Neural cell (in vitro differentiated cells): ENCODE measurements around the gene OGFOD3. TPM values are rescaled to one million over a fixed set of nuclear protein-coding genes. Genes with fewer than 3 reads are reported as not detected.

Experiments used
- H2AFZ ChIP-seq: fragments of 200-600, 300-800 bp; sonication (generic), shearing (Covaris generic); 2 replicates; pipeline ENCODE4 v1.6.0; 2014; ENCODE audit warnings: low read depth, mild to moderate bottlenecking, antibody characterized with exemption, low read length, moderate library complexity
- H3F3A ChIP-seq: fragments of 200-600 bp; shearing (Covaris generic); 2 replicates; pipeline ENCODE4 v1.6.1; 2016; ENCODE audit warnings: mild to moderate bottlenecking, moderate library complexity, mixed read lengths, antibody characterized with exemption, low read length; ENCODE audit not compliant: insufficient read depth, poor library complexity, severe bottlenecking
- H3K27ac ChIP-seq: fragments of 200-600, 300-800 bp; sonication (generic), shearing (Covaris generic); 2 replicates; pipeline ENCODE4 v1.5.1; 2014; ENCODE audit warnings: mild to moderate bottlenecking, low read length, moderate library complexity
- H3K27me3 ChIP-seq: fragments of 300-800, 200-600 bp; sonication (generic), shearing (Covaris generic); 2 replicates; pipeline ENCODE4 v1.6.0; 2014; ENCODE audit warnings: mild to moderate bottlenecking, low read depth, low read length, moderate library complexity; ENCODE audit not compliant: insufficient read depth
- H3K36me3 ChIP-seq: fragments of 300-800, 200-600 bp; sonication (generic), shearing (Covaris generic); 2 replicates; pipeline ENCODE4 v1.5.1; 2014; ENCODE audit warnings: mild to moderate bottlenecking, antibody characterized with exemption, low read length, moderate library complexity; ENCODE audit not compliant: insufficient read depth
- H3K4me2 ChIP-seq: fragments of 300-800, 200-600 bp; sonication (generic), shearing (Covaris generic); 2 replicates; pipeline ENCODE4 v1.6.0; 2014; ENCODE audit warnings: mild to moderate bottlenecking, low read length
- H3K4me3 ChIP-seq: fragments of 300-800, 200-600 bp; sonication (generic), shearing (Covaris generic); 2 replicates; pipeline ENCODE4 v1.5.1; 2014; ENCODE audit warnings: mild to moderate bottlenecking, low read length, moderate library complexity
- H3K79me2 ChIP-seq: fragments of 200-600 bp; shearing (Covaris generic); replicated peaks from 2 replicates; pipeline ENCODE4 v1.6.0; 2014; ENCODE audit warnings: mild to moderate bottlenecking, low read length, moderate library complexity; ENCODE audit not compliant: insufficient read depth
- H3K9ac ChIP-seq: fragments of 300-800, 200-600 bp; sonication (generic), shearing (Covaris generic); 2 replicates; pipeline ENCODE4 v1.6.1; 2016; ENCODE audit warnings: mild to moderate bottlenecking, low read length, mixed read lengths
- H3K9me2 ChIP-seq: fragments of 200-600 bp; shearing (Covaris generic); 2 replicates; pipeline ENCODE4 v1.6.1; 2016; ENCODE audit warnings: mild to moderate bottlenecking, low read length, mixed read lengths; ENCODE audit not compliant: insufficient read depth
- H3K9me3 ChIP-seq: fragments of 200-600, 300-800 bp; sonication (generic), shearing (Covaris generic); 2 replicates; pipeline ENCODE4 v1.6.1; 2016; ENCODE audit warnings: mild to moderate bottlenecking, mixed run types, low read length, moderate library complexity, mixed read lengths
- H4K20me1 ChIP-seq: fragments of 200-600 bp; shearing (Covaris generic); 2 replicates; pipeline ENCODE4 v1.6.1; 2016; ENCODE audit warnings: mild to moderate bottlenecking, mixed run types; ENCODE audit not compliant: insufficient read depth
- EP300 ChIP-seq: fragments of 450-650 bp; conservative IDR thresholded peaks from 2 replicates; pipeline ENCODE4 v1.6.1; 2014; ENCODE audit warnings: antibody characterized with exemption, mild to moderate bottlenecking, moderate library complexity; ENCODE audit not compliant: poor library complexity, severe bottlenecking
- EZH2 ChIP-seq: fragments of 200-600, 300-800 bp; shearing (Covaris generic), sonication (generic); IDR thresholded peaks from 2 replicates; pipeline ENCODE4 v1.6.1; 2014; ENCODE audit warnings: antibody characterized with exemption, low read length, borderline replicate concordance, mild to moderate bottlenecking; ENCODE audit not compliant: insufficient read depth, poor library complexity, severe bottlenecking
- MXI1 ChIP-seq: fragments of 450-650 bp; conservative IDR thresholded peaks from 2 replicates; pipeline ENCODE4 v1.6.1; 2014; ENCODE audit warnings: antibody characterized with exemption, mild to moderate bottlenecking; ENCODE audit not compliant: poor library complexity, severe bottlenecking
- POLR2AphosphoS5 ChIP-seq: IDR thresholded peaks from 2 replicates; pipeline ENCODE4 v1.6.1; 2012
- RAD21 ChIP-seq: fragments of 450-650 bp; conservative IDR thresholded peaks from 2 replicates; pipeline ENCODE4 v1.6.1; 2014; ENCODE audit warnings: antibody characterized with exemption, mild to moderate bottlenecking, moderate library complexity
- SMC3 ChIP-seq: fragments of 450-650 bp; conservative IDR thresholded peaks from 2 replicates; pipeline ENCODE4 v1.6.1; 2014; ENCODE audit warnings: antibody characterized with exemption, mild to moderate bottlenecking, moderate library complexity; ENCODE audit not compliant: poor library complexity
- TAF1 ChIP-seq: IDR thresholded peaks from 2 replicates; pipeline ENCODE4 v1.6.1; 2012; ENCODE audit warnings: low read depth
- polyA plus RNA-seq: library from polyadenylated mRNA; depleted of rRNA; stranded (reverse); fragments of >200 nt; gene quantifications from 2 replicates; pipeline ENCODE4 v1.2.3, GENCODE V29; 2014
- TF ChIP-seq, protein P1 (sequence below): fragments of 450-650 bp; IDR thresholded peaks from 2 replicates; pipeline ENCODE4 v1.5.1; 2014; ENCODE audit warnings: antibody characterized with exemption, mild to moderate bottlenecking, moderate library complexity; ENCODE audit not compliant: poor library complexity, severe bottlenecking
- TF ChIP-seq, protein P2 (sequence below): IDR thresholded peaks from 2 replicates; pipeline ENCODE4 v1.6.1; 2012; ENCODE audit warnings: borderline replicate concordance

The OGFOD3 gene
- polyA plus RNA-seq, 1 donor from 2014 or later = 22.6 TPM

DNA sequence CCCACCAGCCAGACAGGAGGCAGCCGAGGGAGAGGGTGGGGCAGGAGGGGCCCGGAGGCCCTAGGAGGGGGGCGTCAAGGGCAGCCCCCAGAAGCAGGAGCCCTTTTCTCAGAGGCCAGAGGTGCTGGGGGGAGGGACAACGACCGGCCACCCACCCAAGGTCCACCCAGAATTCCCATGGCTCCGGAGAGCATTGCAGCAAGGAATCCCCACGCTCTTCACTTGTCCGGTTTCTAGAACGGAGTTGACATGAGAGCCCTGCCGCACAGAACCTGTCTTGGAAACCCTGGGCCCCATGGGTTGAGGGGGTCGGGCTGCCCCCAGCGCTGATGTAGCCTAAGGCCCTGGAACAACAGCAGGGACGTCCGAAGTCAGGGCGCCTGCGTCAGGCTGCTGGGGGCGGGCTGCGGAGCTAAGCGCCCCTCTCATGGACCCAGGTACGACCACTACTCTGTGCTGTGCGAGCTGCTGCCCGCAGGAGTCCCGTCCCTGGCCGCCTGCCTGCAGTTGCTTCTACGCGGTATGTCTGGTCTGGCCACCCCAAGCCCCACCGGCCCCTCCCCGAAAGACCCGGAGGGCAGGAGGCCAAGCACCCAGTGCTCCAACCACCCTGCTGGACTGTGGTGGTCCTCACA is 20.9 kb upstream of the OGFOD3 start:
- H3K36me3 ChIP-seq = no peaks in the 10 kb centered on the region
- H3K9me3 ChIP-seq = no peaks in the 10 kb centered on the region

DNA sequence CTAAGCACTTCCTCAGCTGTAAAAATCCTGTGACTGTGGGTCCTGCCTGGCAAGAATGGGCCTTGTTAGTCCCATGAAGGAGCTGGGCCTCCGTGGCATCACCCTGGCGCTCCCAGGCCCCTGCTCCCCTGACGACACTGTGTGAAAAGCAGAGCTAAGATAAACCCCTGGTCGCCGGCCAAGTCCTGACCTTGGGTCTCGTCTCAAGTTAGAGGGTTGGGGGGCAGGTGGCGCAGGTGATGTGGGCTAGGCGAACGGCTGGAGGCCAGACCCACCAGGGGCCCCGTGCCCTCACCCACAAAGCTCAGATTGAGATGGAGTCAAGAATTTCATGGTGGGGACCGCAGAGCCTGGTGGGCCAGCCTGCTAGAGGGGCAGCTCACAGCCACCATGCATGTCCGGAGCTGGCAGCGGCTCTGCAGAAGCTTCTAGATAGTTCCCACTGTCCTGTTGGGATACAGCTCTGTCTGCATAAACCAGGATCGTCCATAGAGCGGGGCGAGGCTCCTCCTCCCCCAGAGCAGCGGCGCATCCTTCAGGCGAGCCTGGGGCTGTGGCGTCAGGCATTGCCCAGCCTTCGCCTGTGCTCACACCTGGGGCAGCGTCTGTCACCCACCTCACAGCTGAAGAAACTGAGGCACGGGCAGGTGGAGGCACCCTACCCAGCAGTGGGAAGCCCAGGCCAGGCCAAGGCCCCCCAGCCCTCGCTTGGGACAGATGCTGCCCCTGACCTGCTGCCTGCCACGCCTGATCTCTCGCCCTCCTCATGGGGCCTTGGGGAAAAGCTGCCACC is 20.2 kb upstream of the OGFOD3 start:
- Histone ChIP-seq H2AFZ (no peak overlapping the region), H3K36me3 (no peaks in the 10 kb centered on the region), H3K4me3 (no peak overlapping the region), H3K9ac (no peak overlapping the region), H3K9me2 (no peaks in the 10 kb centered on the region), H4K20me1 (no peaks in the 10 kb centered on the region), H3K9me3 (no peaks in the 10 kb centered on the region), H3F3A (no peaks in the 10 kb centered on the region), H3K27me3 (no peaks in the 10 kb centered on the region), H3K27ac (no peak overlapping the region), H3K4me2 (no peak overlapping the region), H3K79me2 (no peaks in the 10 kb centered on the region)
- TF ChIP-seq RAD21 (no peak), POLR2AphosphoS5 (no peak), EP300 (no peak), SMC3 (no peak), TAF1 (no peak), MXI1 (no peak), EZH2 (no peak)
- TF ChIP-seq, protein P1, sequence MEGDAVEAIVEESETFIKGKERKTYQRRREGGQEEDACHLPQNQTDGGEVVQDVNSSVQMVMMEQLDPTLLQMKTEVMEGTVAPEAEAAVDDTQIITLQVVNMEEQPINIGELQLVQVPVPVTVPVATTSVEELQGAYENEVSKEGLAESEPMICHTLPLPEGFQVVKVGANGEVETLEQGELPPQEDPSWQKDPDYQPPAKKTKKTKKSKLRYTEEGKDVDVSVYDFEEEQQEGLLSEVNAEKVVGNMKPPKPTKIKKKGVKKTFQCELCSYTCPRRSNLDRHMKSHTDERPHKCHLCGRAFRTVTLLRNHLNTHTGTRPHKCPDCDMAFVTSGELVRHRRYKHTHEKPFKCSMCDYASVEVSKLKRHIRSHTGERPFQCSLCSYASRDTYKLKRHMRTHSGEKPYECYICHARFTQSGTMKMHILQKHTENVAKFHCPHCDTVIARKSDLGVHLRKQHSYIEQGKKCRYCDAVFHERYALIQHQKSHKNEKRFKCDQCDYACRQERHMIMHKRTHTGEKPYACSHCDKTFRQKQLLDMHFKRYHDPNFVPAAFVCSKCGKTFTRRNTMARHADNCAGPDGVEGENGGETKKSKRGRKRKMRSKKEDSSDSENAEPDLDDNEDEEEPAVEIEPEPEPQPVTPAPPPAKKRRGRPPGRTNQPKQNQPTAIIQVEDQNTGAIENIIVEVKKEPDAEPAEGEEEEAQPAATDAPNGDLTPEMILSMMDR = no peak
- TF ChIP-seq, protein P2, sequence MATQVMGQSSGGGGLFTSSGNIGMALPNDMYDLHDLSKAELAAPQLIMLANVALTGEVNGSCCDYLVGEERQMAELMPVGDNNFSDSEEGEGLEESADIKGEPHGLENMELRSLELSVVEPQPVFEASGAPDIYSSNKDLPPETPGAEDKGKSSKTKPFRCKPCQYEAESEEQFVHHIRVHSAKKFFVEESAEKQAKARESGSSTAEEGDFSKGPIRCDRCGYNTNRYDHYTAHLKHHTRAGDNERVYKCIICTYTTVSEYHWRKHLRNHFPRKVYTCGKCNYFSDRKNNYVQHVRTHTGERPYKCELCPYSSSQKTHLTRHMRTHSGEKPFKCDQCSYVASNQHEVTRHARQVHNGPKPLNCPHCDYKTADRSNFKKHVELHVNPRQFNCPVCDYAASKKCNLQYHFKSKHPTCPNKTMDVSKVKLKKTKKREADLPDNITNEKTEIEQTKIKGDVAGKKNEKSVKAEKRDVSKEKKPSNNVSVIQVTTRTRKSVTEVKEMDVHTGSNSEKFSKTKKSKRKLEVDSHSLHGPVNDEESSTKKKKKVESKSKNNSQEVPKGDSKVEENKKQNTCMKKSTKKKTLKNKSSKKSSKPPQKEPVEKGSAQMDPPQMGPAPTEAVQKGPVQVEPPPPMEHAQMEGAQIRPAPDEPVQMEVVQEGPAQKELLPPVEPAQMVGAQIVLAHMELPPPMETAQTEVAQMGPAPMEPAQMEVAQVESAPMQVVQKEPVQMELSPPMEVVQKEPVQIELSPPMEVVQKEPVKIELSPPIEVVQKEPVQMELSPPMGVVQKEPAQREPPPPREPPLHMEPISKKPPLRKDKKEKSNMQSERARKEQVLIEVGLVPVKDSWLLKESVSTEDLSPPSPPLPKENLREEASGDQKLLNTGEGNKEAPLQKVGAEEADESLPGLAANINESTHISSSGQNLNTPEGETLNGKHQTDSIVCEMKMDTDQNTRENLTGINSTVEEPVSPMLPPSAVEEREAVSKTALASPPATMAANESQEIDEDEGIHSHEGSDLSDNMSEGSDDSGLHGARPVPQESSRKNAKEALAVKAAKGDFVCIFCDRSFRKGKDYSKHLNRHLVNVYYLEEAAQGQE = no peak

More for the DNA sequence above, 20.9 kb upstream of the OGFOD3 start:
- H3F3A ChIP-seq = no peaks in the 10 kb centered on the region
- H2AFZ ChIP-seq = no peak overlapping the region
- no peaks in the 10 kb centered on the region for H3K27me3 ChIP-seq
- H3K79me2 ChIP-seq = no peaks in the 10 kb centered on the region
- no peak overlapping the region for H3K4me3 ChIP-seq
- no peaks in the 10 kb centered on the region for H3K9me2 ChIP-seq
- no peak overlapping the region for H3K27ac ChIP-seq
- no peaks in the 10 kb centered on the region for H4K20me1 ChIP-seq
- H3K4me2 ChIP-seq = no peak overlapping the region
- H3K9ac ChIP-seq = no peak overlapping the region
- no peak for TF ChIP-seq EZH2
- no peak for TF ChIP-seq MXI1
- TF ChIP-seq, protein P2 = no peak
- TF ChIP-seq, protein P1 = no peak
